ENCODE results near the gene PRKAG2. TPM values are rescaled to one million over a fixed set of nuclear protein-coding genes. Genes with fewer than 3 reads are reported as not detected.

The PRKAG2 gene
- total and polyA plus RNA-seq, 2 experiments from 2014 or later, result 9.1 to 14.9 TPM

DNA sequence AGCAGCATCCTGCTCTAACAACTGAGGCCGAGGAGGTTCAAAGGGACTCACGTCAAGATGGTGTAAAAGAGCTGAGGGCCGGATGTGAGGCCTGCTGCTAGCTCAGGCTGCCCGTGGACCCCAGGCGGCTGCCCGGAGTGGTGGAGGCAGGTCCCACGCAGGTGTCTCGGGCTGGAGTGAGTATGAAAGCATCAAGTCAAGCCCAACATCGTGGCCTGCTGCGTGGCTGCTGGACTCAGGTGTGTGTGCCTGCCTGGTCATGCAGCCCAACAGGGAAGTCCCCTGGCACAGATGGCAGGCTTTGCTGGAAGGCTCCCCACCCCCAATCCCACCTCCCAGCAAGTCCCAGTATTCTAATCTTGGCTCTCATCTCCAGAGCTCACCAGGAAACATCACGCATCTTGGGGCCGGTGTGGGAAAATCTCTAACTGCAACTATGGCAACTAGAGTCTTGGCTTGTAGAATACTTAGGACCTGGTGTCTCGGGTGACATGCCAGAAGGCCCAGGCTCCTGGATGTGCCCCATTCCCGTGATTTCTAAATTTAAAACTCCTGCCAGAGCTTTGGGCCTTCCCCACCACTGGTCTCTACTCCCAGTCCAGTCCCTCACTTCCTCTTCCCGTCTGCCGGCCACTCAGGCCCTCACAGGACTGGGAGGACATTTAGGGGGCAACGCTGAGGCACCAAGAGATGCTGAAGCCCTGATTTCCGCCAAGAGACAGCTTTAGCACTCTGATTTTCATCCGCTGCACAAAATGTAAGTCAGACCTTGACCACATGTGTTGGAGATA lies 85.9 kb downstream of the PRKAG2 start:
- Mint-ChIP-seq H3K27me3 (ENCODE audit: insufficient read depth, low read depth, poor library complexity) (peaks cover 8% of the 10 kb centered on the region), H3K36me3 (ENCODE audit: low read depth) (no peaks in the 10 kb centered on the region), H3K27ac (no peak overlapping the region), H3K9me3 (no peaks in the 10 kb centered on the region), H3K4me3 (no peak overlapping the region), H3K4me1 (peaks cover 24% of the 10 kb centered on the region)
- Histone ChIP-seq H3K36me3 (ENCODE audit: insufficient read depth) (no peaks in the 10 kb centered on the region), H3K4me3 (no peak overlapping the region), H4K20me1 (replicated peaks; ENCODE audit: insufficient read depth) (no peaks in the 10 kb centered on the region), H3K4me2 (no peak overlapping the region), H3F3A (replicated peaks; ENCODE audit: low read depth) (no peaks in the 10 kb centered on the region), H3K27ac (ENCODE audit: low read depth) (no peak overlapping the region), H3K9me2 (ENCODE audit: insufficient read depth) (0 out of 2 replicates have a peak, but pooled peaks cover 5% of the 10 kb centered on the region), H3K4me1 (ENCODE audit: insufficient read depth) (no peaks in the 10 kb centered on the region; the same call in 1 of the 2 replicates), H3K79me2 (replicated peaks; ENCODE audit: insufficient read depth) (no peaks in the 10 kb centered on the region), H3K27me3 (ENCODE audit: insufficient read depth) (no peaks in the 10 kb centered on the region), H2AFZ (no peak overlapping the region)
- DNase-seq (ENCODE audit: low spot score), result no peak
- no peak for ATAC-seq
- TF ChIP-seq STAT1 (IDR thresholded peaks at IDR 0.05; ENCODE audit: unreplicated experiment) (no peak), ZNF331 (CRISPR knock-in tag; IDR thresholded peaks at IDR 0.05; ENCODE audit: low read depth) (no peak), EZH2phosphoT487 (IDR thresholded peaks at IDR 0.05; ENCODE audit: unreplicated experiment) (no peak), EZH2 (IDR thresholded peaks at IDR 0.05; ENCODE audit: low read depth, unreplicated experiment) (no peak), JUNB (IDR thresholded peaks at IDR 0.05; ENCODE audit: unreplicated experiment) (no peak), CREB1 (CRISPR knock-in tag; IDR thresholded peaks at IDR 0.05; ENCODE audit: low read depth) (no peak), POLR2AphosphoS5 (IDR thresholded peaks at IDR 0.05; ENCODE audit: low read depth) (no peak), ZNF114 (CRISPR knock-in tag; IDR thresholded peaks at IDR 0.05) (no peak), NANOG (IDR thresholded peaks at IDR 0.05; ENCODE audit: borderline replicate concordance) (no peak)
- TF ChIP-seq, protein P1, sequence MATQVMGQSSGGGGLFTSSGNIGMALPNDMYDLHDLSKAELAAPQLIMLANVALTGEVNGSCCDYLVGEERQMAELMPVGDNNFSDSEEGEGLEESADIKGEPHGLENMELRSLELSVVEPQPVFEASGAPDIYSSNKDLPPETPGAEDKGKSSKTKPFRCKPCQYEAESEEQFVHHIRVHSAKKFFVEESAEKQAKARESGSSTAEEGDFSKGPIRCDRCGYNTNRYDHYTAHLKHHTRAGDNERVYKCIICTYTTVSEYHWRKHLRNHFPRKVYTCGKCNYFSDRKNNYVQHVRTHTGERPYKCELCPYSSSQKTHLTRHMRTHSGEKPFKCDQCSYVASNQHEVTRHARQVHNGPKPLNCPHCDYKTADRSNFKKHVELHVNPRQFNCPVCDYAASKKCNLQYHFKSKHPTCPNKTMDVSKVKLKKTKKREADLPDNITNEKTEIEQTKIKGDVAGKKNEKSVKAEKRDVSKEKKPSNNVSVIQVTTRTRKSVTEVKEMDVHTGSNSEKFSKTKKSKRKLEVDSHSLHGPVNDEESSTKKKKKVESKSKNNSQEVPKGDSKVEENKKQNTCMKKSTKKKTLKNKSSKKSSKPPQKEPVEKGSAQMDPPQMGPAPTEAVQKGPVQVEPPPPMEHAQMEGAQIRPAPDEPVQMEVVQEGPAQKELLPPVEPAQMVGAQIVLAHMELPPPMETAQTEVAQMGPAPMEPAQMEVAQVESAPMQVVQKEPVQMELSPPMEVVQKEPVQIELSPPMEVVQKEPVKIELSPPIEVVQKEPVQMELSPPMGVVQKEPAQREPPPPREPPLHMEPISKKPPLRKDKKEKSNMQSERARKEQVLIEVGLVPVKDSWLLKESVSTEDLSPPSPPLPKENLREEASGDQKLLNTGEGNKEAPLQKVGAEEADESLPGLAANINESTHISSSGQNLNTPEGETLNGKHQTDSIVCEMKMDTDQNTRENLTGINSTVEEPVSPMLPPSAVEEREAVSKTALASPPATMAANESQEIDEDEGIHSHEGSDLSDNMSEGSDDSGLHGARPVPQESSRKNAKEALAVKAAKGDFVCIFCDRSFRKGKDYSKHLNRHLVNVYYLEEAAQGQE (IDR thresholded peaks at IDR 0.05; ENCODE audit: unreplicated experiment), result no peak
- TF ChIP-seq, protein P2, sequence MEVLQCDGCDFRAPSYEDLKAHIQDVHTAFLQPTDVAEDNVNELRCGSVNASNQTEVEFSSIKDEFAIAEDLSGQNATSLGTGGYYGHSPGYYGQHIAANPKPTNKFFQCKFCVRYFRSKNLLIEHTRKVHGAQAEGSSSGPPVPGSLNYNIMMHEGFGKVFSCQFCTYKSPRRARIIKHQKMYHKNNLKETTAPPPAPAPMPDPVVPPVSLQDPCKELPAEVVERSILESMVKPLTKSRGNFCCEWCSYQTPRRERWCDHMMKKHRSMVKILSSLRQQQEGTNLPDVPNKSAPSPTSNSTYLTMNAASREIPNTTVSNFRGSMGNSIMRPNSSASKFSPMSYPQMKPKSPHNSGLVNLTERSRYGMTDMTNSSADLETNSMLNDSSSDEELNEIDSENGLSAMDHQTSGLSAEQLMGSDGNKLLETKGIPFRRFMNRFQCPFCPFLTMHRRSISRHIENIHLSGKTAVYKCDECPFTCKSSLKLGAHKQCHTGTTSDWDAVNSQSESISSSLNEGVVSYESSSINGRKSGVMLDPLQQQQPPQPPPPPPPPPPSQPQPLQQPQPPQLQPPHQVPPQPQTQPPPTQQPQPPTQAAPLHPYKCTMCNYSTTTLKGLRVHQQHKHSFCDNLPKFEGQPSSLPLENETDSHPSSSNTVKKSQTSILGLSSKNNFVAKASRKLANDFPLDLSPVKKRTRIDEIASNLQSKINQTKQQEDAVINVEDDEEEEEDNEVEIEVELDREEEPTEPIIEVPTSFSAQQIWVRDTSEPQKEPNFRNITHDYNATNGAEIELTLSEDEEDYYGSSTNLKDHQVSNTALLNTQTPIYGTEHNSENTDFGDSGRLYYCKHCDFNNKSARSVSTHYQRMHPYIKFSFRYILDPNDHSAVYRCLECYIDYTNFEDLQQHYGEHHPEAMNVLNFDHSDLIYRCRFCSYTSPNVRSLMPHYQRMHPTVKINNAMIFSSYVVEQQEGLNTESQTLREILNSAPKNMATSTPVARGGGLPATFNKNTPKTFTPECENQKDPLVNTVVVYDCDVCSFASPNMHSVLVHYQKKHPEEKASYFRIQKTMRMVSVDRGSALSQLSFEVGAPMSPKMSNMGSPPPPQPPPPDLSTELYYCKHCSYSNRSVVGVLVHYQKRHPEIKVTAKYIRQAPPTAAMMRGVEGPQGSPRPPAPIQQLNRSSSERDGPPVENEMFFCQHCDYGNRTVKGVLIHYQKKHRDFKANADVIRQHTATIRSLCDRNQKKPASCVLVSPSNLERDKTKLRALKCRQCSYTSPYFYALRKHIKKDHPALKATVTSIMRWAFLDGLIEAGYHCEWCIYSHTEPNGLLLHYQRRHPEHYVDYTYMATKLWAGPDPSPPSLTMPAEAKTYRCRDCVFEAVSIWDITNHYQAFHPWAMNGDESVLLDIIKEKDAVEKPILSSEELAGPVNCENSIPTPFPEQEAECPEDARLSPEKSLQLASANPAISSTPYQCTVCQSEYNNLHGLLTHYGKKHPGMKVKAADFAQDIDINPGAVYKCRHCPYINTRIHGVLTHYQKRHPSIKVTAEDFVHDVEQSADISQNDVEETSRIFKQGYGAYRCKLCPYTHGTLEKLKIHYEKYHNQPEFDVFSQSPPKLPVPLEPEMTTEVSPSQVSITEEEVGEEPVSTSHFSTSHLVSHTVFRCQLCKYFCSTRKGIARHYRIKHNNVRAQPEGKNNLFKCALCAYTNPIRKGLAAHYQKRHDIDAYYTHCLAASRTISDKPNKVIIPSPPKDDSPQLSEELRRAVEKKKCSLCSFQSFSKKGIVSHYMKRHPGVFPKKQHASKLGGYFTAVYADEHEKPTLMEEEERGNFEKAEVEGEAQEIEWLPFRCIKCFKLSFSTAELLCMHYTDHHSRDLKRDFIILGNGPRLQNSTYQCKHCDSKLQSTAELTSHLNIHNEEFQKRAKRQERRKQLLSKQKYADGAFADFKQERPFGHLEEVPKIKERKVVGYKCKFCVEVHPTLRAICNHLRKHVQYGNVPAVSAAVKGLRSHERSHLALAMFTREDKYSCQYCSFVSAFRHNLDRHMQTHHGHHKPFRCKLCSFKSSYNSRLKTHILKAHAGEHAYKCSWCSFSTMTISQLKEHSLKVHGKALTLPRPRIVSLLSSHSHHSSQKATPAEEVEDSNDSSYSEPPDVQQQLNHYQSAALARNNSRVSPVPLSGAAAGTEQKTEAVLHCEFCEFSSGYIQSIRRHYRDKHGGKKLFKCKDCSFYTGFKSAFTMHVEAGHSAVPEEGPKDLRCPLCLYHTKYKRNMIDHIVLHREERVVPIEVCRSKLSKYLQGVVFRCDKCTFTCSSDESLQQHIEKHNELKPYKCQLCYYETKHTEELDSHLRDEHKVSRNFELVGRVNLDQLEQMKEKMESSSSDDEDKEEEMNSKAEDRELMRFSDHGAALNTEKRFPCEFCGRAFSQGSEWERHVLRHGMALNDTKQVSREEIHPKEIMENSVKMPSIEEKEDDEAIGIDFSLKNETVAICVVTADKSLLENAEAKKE (CRISPR knock-in tag; IDR thresholded peaks at IDR 0.05), result no peak
- TF ChIP-seq, protein P3, sequence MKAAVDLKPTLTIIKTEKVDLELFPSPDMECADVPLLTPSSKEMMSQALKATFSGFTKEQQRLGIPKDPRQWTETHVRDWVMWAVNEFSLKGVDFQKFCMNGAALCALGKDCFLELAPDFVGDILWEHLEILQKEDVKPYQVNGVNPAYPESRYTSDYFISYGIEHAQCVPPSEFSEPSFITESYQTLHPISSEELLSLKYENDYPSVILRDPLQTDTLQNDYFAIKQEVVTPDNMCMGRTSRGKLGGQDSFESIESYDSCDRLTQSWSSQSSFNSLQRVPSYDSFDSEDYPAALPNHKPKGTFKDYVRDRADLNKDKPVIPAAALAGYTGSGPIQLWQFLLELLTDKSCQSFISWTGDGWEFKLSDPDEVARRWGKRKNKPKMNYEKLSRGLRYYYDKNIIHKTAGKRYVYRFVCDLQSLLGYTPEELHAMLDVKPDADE (IDR thresholded peaks at IDR 0.05), result no peak
- TF ChIP-seq, protein P4, sequence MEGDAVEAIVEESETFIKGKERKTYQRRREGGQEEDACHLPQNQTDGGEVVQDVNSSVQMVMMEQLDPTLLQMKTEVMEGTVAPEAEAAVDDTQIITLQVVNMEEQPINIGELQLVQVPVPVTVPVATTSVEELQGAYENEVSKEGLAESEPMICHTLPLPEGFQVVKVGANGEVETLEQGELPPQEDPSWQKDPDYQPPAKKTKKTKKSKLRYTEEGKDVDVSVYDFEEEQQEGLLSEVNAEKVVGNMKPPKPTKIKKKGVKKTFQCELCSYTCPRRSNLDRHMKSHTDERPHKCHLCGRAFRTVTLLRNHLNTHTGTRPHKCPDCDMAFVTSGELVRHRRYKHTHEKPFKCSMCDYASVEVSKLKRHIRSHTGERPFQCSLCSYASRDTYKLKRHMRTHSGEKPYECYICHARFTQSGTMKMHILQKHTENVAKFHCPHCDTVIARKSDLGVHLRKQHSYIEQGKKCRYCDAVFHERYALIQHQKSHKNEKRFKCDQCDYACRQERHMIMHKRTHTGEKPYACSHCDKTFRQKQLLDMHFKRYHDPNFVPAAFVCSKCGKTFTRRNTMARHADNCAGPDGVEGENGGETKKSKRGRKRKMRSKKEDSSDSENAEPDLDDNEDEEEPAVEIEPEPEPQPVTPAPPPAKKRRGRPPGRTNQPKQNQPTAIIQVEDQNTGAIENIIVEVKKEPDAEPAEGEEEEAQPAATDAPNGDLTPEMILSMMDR (conservative IDR thresholded peaks at IDR 0.05; ENCODE audit: low read depth in 2 of 2), result no peak
